Measurements from ENCODE around the gene ZNF292. TPM values are rescaled to one million over a fixed set of nuclear protein-coding genes. Genes with fewer than 3 reads are reported as not detected.

The ZNF292 gene
- total RNA-seq, 1 donor from 2014 or later: 35.8 TPM

DNA sequence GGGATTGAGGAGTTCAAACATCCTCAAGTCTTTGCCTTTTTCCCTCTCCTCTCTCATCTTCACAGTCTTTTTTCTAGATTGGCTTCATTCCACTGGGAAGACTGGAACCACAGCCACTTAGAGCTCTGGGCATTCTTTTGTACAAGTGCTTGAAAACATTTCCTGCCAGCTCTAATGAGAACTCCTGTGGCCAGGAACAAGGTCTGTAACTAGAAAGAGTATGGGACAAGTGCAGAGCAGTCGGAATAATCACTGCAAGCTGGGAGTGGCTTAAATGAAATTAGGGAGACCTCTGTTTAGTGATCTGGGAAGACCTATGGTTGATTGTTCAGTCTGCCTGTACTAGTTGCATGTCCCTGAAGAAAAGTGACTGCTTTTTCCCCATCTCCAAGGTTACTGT, 126.1 kb downstream of the ZNF292 start:
- TF ChIP-seq CTCF (IDR thresholded peaks at IDR 0.05; ENCODE audit: insufficient read depth, low read length, poor library complexity, severe bottlenecking): no peak
- Histone ChIP-seq H3K27me3 (ENCODE audit: control insufficient read depth, insufficient read depth, low read length) (no peaks in the 10 kb centered on the region), H3K36me3 (ENCODE audit: control insufficient read depth, insufficient read depth, low read length) (no peaks in the 10 kb centered on the region), H3K4me3 (ENCODE audit: low read depth, low read length) (no peak overlapping the region)
- no peak for DNase-seq (ENCODE audit: low read depth)

DNA sequence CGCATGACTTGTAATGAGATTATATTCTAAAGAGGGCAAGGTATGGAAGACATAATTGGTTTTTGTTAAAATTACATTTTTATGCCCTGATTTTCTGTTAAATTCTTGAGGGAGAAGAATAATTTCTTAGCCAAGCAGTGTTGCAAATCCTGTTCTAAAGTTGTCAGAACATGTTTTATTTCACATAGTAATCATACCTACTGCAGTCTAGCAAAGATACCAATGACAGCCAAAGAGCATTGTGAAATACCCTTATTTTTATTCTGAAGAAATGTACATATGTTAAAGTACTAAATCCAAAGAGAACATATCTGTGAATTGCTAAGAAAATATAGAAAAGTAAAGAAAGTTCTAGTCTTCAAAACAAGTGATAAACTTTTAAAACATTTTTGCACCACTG, 127.4 kb downstream of the ZNF292 start:
- no peak for TF ChIP-seq CTCF (IDR thresholded peaks at IDR 0.05; ENCODE audit: insufficient read depth, low read length, poor library complexity, severe bottlenecking)
- no peaks in the 10 kb centered on the region for H3K27me3 ChIP-seq (ENCODE audit: control insufficient read depth, insufficient read depth, low read length)
- DNase-seq (ENCODE audit: low read depth): no peak
- H3K4me3 ChIP-seq (ENCODE audit: low read depth, low read length): no peak overlapping the region
- H3K36me3 ChIP-seq (ENCODE audit: control insufficient read depth, insufficient read depth, low read length): no peaks in the 10 kb centered on the region

GRCh38 chr6:87283461-87283860, 128.1 kb downstream of the ZNF292 start:
- Histone ChIP-seq H3K4me3 (ENCODE audit: low read depth, low read length) (no peak overlapping the region), H3K27me3 (ENCODE audit: control insufficient read depth, insufficient read depth, low read length) (no peaks in the 10 kb centered on the region), H3K36me3 (ENCODE audit: control insufficient read depth, insufficient read depth, low read length) (no peaks in the 10 kb centered on the region)
- no peak for DNase-seq (ENCODE audit: low read depth)
- TF ChIP-seq CTCF (IDR thresholded peaks at IDR 0.05; ENCODE audit: insufficient read depth, low read length, poor library complexity, severe bottlenecking): no peak

DNA sequence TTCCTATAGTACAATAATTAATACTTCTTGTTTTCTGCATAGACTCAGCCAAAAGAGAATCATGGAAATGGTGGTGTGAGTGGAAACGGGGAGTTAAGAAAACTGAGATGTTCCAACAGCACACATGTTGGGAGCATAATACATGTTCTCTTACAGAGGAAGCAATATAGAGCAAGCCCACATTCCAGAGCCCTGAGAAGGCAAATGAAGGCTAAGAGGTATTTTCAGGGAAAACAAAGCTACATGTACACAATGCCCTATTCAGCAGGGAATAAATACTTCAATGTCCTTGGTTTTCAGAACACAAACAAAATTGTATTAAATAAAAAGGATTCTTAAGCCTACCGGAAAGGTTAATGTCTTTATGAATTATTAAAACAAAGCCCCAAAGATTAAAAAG, 131.9 kb downstream of the ZNF292 start:
- DNase-seq (ENCODE audit: low read depth): no peak
- TF ChIP-seq CTCF (IDR thresholded peaks at IDR 0.05; ENCODE audit: insufficient read depth, low read length, poor library complexity, severe bottlenecking): no peak
- Histone ChIP-seq H3K36me3 (ENCODE audit: control insufficient read depth, insufficient read depth, low read length) (no peaks in the 10 kb centered on the region), H3K4me3 (ENCODE audit: low read depth, low read length) (no peak overlapping the region), H3K27me3 (ENCODE audit: control insufficient read depth, insufficient read depth, low read length) (no peaks in the 10 kb centered on the region)

DNA sequence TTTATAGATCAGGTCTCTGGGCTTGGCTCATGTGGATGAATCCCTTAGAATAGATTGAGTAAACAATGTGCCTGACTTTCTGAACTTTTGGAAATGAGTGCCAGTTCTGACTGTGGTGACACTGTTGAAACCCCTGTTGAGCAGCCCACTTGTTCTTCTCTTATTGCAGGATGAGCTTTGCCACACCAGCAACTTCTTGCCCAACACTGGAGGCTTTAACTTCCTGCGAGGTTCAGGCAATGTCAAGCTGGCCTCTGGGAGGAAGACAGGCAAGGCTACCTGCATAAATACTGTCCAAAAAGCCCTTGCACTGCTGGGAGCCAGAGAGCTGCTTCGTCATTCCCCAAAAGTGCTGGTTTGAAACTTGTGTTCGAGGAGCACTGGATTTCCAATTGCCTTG, 134.2 kb downstream of the ZNF292 start:
- H3K4me3 ChIP-seq (ENCODE audit: low read depth, low read length): no peak overlapping the region
- H3K27me3 ChIP-seq (ENCODE audit: control insufficient read depth, insufficient read depth, low read length): no peaks in the 10 kb centered on the region
- no peaks in the 10 kb centered on the region for H3K36me3 ChIP-seq (ENCODE audit: control insufficient read depth, insufficient read depth, low read length)
- TF ChIP-seq CTCF (IDR thresholded peaks at IDR 0.05; ENCODE audit: insufficient read depth, low read length, poor library complexity, severe bottlenecking): no peak
- no peak for DNase-seq (ENCODE audit: low read depth)

- no peak for TF ChIP-seq CTCF (IDR thresholded peaks at IDR 0.05; ENCODE audit: insufficient read depth, low read length, poor library complexity, severe bottlenecking)
- no peaks in the 10 kb centered on the region for H3K36me3 ChIP-seq (ENCODE audit: control insufficient read depth, insufficient read depth, low read length)
- no peak overlapping the region for H3K4me3 ChIP-seq (ENCODE audit: low read depth, low read length)
- H3K27me3 ChIP-seq (ENCODE audit: control insufficient read depth, insufficient read depth, low read length): no peaks in the 10 kb centered on the region
- no peak for DNase-seq (ENCODE audit: low read depth)
These were observed 136.5 kb downstream of the ZNF292 start for GRCh38 chr6:87291883-87292282.

Data from kidney epithelial cell (primary cell).